Endothelial cell of umbilical vein (primary cell): ENCODE results near the gene PLA2G2A. TPM values are rescaled to one million over a fixed set of nuclear protein-coding genes. Genes with fewer than 3 reads are reported as not detected.

ENCODE experiments used
- BruUV-seq: library from RNA; stranded (reverse); fragments of 400-500 nt; replicated peaks from 2 replicates; lab custom pipeline; 2021; lab: Mats Ljungman, UMichigan
- CTCF ChIA-PET: fragments of 300-600, 350-600 bp; sonication (Branson Sonifier 250); formaldehyde crosslinking; loops from one replicate; lab custom pipeline; 2021; ENCODE audit warnings: antibody characterized with exemption, inconsistent platforms; lab: Charles Lee
- POLR2A ChIA-PET: fragments of 300-600, 350-600 bp; sonication (Branson Sonifier 250); formaldehyde crosslinking; loops from one replicate; lab custom pipeline; 2021; ENCODE audit warnings: antibody characterized with exemption, inconsistent platforms; lab: Charles Lee
- DNase-seq: peaks from one replicate; pipeline ENCODE4 v3.0.0-alpha.2; 2011; ENCODE audit warnings: low read depth, low spot score
- FAIRE-seq: peaks from 2 replicates; lab custom pipeline; 2011; peaks lifted over from hg19 to GRCh38; lab: Jason Lieb, UNC
- H2AFZ ChIP-seq: 2 replicates; pipeline ENCODE4 v1.6.0; 2012; ENCODE audit warnings: low read depth, low read length, control low read depth, inconsistent platforms
- H3K27ac ChIP-seq: 2 replicates; pipeline ENCODE4 v1.5.1; 2011; ENCODE audit warnings: low read depth, mild to moderate bottlenecking, control low read depth, low read length, moderate library complexity; ENCODE audit not compliant: insufficient read depth
- H3K27me3 ChIP-seq, 2 experiments: 2 replicates each; pipeline versions ENCODE4 v1.6.0 to v1.6.1; 2011; ENCODE audit warnings: low read length in 2 of 2, mixed read lengths in 1 of 2; ENCODE audit not compliant: control insufficient read depth in 2 of 2, insufficient read depth in 2 of 2
- H3K36me3 ChIP-seq, 2 experiments: 2 replicates in 1 of 2; 3 replicates in 1 of 2; pipeline ENCODE4 v1.5.1; 2011; ENCODE audit warnings: low read length in 2 of 2, mild to moderate bottlenecking in 1 of 2, moderate library complexity in 1 of 2; ENCODE audit not compliant: control insufficient read depth in 2 of 2, insufficient read depth in 2 of 2; ENCODE audit errors: extremely low read depth in 1 of 2
- H3K4me1 ChIP-seq: 3 replicates; pipeline ENCODE4 v1.5.1; 2011; ENCODE audit warnings: mild to moderate bottlenecking, low read length; ENCODE audit not compliant: control insufficient read depth, insufficient read depth; ENCODE audit errors: extremely low read depth
- H3K4me2 ChIP-seq: 2 replicates; pipeline ENCODE4 v1.6.1; 2011; ENCODE audit warnings: low read length, control low read depth, mixed read lengths; ENCODE audit not compliant: insufficient read depth
- H3K4me3 ChIP-seq, 3 experiments: fragments of 200-600 bp in 1 of 3; sonication (generic), shearing (Covaris generic) in 1 of 3; replicated peaks in 1 of 3; 2 replicates each; pipeline ENCODE4 v1.5.1; 2011 to 2016; ENCODE audit warnings: control low read depth in 3 of 3, low read length in 3 of 3, mild to moderate bottlenecking in 2 of 3, inconsistent platforms in 1 of 3, low read depth in 1 of 3, moderate library complexity in 1 of 3; ENCODE audit not compliant: insufficient read depth in 1 of 3
- H3K79me2 ChIP-seq: 2 replicates; pipeline ENCODE4 v1.6.0; 2012; ENCODE audit warnings: low read length, inconsistent platforms; ENCODE audit not compliant: control insufficient read depth, insufficient read depth
- H3K9ac ChIP-seq: replicated peaks from 2 replicates; pipeline ENCODE3; 2011; ENCODE audit warnings: low read length, control low read depth; ENCODE audit not compliant: insufficient read depth; ENCODE audit errors: extremely low read depth
- H3K9me1 ChIP-seq: replicated peaks from 3 replicates; pipeline ENCODE4 v1.6.0; 2011; ENCODE audit warnings: mild to moderate bottlenecking, low read length; ENCODE audit not compliant: control insufficient read depth, insufficient read depth; ENCODE audit errors: extremely low read depth
- H3K9me3 ChIP-seq: replicated peaks from 2 replicates; pipeline ENCODE4 v1.5.1; 2012; ENCODE audit warnings: low read length, inconsistent platforms; ENCODE audit not compliant: control insufficient read depth, insufficient read depth
- H4K20me1 ChIP-seq: replicated peaks from 2 replicates; pipeline ENCODE3; 2011; ENCODE audit warnings: mild to moderate bottlenecking, low read length; ENCODE audit not compliant: control insufficient read depth, insufficient read depth; ENCODE audit errors: extremely low read depth
- CTCF ChIP-seq, 2 donors: IDR thresholded peaks; 1 replicate in 1 of 2; 2 replicates in 1 of 2; pipeline ENCODE4 v1.5.1; 2011; ENCODE audit warnings: low read length in 2 of 2, mild to moderate bottlenecking in 2 of 2, moderate library complexity in 2 of 2, control low read depth in 1 of 2, inconsistent platforms in 1 of 2, low read depth in 1 of 2; ENCODE audit not compliant: insufficient read depth in 1 of 2; ENCODE audit errors: extremely low read depth in 1 of 2
- EZH2 ChIP-seq: IDR thresholded peaks from 2 replicates; pipeline ENCODE4 v1.6.1; 2012; ENCODE audit warnings: borderline replicate concordance, low read depth, mild to moderate bottlenecking, moderate library complexity, low read length, inconsistent platforms; ENCODE audit not compliant: severe bottlenecking
- FOS ChIP-seq: IDR thresholded peaks from 2 replicates; pipeline ENCODE4 v1.6.1; 2011; ENCODE audit warnings: mild to moderate bottlenecking, low read length, moderate library complexity, borderline replicate concordance; ENCODE audit not compliant: insufficient read depth
- GATA2 ChIP-seq: IDR thresholded peaks from 2 replicates; pipeline ENCODE4 v1.7.0; 2011; ENCODE audit warnings: low read depth, mild to moderate bottlenecking, moderate library complexity, mixed read lengths, low read length; ENCODE audit not compliant: insufficient read length, insufficient read depth
- JUN ChIP-seq: IDR thresholded peaks from 2 replicates; pipeline ENCODE4 v1.6.1; 2011; ENCODE audit warnings: borderline replicate concordance, low read depth; ENCODE audit not compliant: insufficient read length, insufficient read depth
- MAX ChIP-seq: IDR thresholded peaks from 2 replicates; pipeline ENCODE4 v1.6.1; 2011; ENCODE audit not compliant: insufficient read depth, insufficient read length
- MYC ChIP-seq: IDR thresholded peaks from one replicate; pipeline ENCODE4 v1.6.1; 2011; ENCODE audit warnings: mild to moderate bottlenecking, low read depth, low read length
- POLR2A ChIP-seq: IDR thresholded peaks from 2 replicates; pipeline ENCODE4 v1.6.1; 2012; ENCODE audit warnings: low read depth, mild to moderate bottlenecking, control low read depth, low read length
- POLR2AphosphoS5 ChIP-seq: IDR thresholded peaks from 2 replicates; pipeline ENCODE4 v1.6.1; 2012; ENCODE audit warnings: low read depth, mild to moderate bottlenecking, control low read depth, low read length, moderate library complexity; ENCODE audit not compliant: insufficient read depth
- dilution Hi-C: fragments of 300-500 bp; cut with MboI; formaldehyde crosslinking; loops from one replicate; pipeline ENCODE4 v1.15.0; 2019; ENCODE audit warnings: low sequenced_read_pairs; ENCODE audit not compliant: extremely low pct_ligation_motif_present
- intact Hi-C: fragments of 100-400 bp; cut with micrococcal nuclease; formaldehyde crosslinking; loops from one replicate; pipeline ENCODE4 v1.10.0; 2022
- polyA plus RNA-seq, 4 experiments: library from polyadenylated mRNA; depleted of rRNA in 3 of 4; stranded (reverse) in 3 of 4; unstranded in 1 of 4; fragments of >200 nt; gene quantifications; 2 replicates each; pipeline versions ENCODE4 v1.2.1 to v1.2.3, GENCODE V29; 2011 to 2012; ENCODE audit warnings: missing spikeins in 1 of 4
- total RNA-seq: library from RNA; stranded (reverse); gene quantifications from 2 replicates; pipeline ENCODE4 v1.2.3, GENCODE V29; 2021

The PLA2G2A gene
- total and polyA plus RNA-seq, 2 donors (not counting 3 experiments of a cell fraction or from before 2014, with no cell fraction given), result not detected

GRCh38 chr1:19946331-19946751 lies 33.1 kb downstream of the PLA2G2A start:
- intact Hi-C loops, result no loop called here
- H3K4me3 ChIP-seq, result no peak overlapping the region
- no peak overlapping the region for H3K9ac ChIP-seq
- H3K4me1 ChIP-seq, result peaks cover 3% of the 10 kb centered on the region
- POLR2A ChIA-PET, result interaction anchor here (0.6 kb wide), 1 partner anchor 205 kb away, joined by 4 read pairs; no protein-coding TSS in a partner anchor
- H2AFZ ChIP-seq, result no peak overlapping the region
- H3K27me3 ChIP-seq, result no peaks in the 10 kb centered on the region
- H3K27ac ChIP-seq, result no peak overlapping the region
- BruUV-seq, result no TSS peak
- DNase-seq (no peak), FAIRE-seq (no peak)
- H3K79me2 ChIP-seq, result no peaks in the 10 kb centered on the region
- no peaks in the 10 kb centered on the region for H3K9me1 ChIP-seq
- H4K20me1 ChIP-seq, result no peaks in the 10 kb centered on the region
- TF ChIP-seq GATA2 (no peak), POLR2AphosphoS5 (no peak), POLR2A (no peak), MYC (no peak), MAX (no peak), FOS (no peak), JUN (no peak), EZH2 (no peak), CTCF (IDR thresholded peaks at IDR 0.05; ENCODE audit: extremely low read depth in 1 of 2, insufficient read depth in 1 of 2, low read depth in 1 of 2, low read length in 2 of 2) (no peak)
- no peaks in the 10 kb centered on the region for H3K36me3 ChIP-seq
- CTCF ChIA-PET, result interaction anchor here (0.9 to 1.3 kb wide), 3 partner anchors 11 to 29 kb away, joined by 3 read pairs; no protein-coding TSS in a partner anchor
- no peak overlapping the region for H3K4me2 ChIP-seq
- no peaks in the 10 kb centered on the region for H3K9me3 ChIP-seq
- dilution Hi-C loops, result no loop called here
